GM19328 (cell line): ENCODE data around the gene ZNF683.
"Not testable (repeated sequence)": the region's sequence is repeated elsewhere in the genome, so short reads cannot be mapped to it uniquely, and the experiment has no call there.

Experiments used
- ATAC-seq: cut with Tn5 transposase; IDR thresholded peaks from one replicate; pipeline ENCODE4 v1.9.1; 2021; ENCODE audit warnings: mild to moderate bottlenecking, moderate library complexity; ENCODE audit not compliant: unreplicated experiment

Gene ZNF683

GRCh38 chr1:26340047-26340481, 32.5 kb downstream of the ZNF683 start:
- ATAC-seq: no peak

GRCh38 chr1:26338670-26339069, 33.9 kb downstream of the ZNF683 start:
- no peak for ATAC-seq

DNA sequence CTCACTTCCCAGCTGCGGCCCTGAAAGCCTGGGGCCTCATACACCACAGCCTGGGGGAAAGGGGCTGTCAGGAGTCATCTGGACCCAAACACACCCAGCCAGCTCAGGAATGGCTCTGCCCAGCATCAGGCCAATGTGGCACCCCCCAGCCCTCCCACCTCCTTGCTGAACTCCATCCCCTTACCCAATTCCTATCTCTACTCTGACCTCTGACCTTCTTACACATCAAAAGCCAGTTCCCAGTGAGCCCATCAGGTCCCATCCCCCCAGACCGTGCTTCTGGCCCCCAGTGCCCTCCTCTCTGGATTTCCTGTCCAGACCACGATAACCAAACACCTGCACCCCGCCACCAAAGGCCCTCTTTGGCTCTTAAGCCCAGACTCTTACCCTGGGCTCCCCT, 34.9 kb downstream of the ZNF683 start:
- ATAC-seq: no peak

DNA sequence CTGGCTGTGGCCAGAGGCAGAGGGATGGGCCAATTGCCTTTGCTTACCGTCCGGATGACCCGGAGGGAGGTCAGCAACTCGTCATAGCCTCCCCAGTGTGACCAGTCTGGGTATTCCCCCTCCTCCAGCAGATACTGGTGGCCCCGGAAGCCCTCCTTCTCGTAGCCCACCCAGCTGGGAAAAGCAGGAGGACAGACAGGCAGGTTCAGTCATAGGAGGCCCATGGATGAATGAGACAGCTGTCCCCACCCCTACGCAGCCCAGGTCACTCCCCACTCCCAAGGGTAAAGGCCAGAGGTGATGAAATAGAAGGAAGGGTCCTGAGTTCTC, 35.4 kb downstream of the ZNF683 start:
- ATAC-seq: no peak

DNA sequence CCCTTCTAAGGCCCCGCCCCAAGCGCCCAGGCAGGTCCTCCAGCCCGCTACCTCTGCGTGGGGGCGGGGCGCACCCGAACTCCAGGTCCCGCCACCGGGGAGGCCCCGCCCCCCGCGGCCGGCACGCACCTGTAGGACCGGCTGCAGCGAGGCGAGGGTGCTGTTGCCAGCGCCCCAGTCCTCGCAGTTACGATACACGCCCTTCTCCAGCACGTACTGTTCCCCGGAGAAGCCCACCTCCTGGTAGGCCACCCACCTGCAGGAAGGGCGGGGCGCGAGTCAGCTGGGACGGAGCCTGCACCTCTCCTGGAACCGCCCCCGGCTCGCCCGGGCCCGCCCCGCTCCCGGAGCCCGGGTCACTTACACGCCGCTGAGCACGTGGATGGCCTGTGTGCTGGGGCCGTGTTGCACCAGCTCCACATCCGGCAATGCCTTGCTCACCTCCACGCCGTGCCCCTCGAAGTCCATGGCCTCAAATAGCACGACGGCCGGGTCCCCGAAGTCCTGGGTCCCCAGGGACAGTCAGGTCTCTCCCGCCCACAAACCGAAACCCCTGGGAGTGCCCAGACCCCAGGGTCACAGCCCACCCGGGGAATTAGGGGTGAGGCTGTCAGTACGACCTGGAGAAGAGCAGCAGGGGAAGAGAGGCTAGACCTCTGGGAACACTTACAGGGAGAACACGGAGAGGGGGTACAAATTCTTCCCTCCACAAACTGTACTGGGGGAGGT, 35.9 kb downstream of the ZNF683 start:
- ATAC-seq: no peak

DNA sequence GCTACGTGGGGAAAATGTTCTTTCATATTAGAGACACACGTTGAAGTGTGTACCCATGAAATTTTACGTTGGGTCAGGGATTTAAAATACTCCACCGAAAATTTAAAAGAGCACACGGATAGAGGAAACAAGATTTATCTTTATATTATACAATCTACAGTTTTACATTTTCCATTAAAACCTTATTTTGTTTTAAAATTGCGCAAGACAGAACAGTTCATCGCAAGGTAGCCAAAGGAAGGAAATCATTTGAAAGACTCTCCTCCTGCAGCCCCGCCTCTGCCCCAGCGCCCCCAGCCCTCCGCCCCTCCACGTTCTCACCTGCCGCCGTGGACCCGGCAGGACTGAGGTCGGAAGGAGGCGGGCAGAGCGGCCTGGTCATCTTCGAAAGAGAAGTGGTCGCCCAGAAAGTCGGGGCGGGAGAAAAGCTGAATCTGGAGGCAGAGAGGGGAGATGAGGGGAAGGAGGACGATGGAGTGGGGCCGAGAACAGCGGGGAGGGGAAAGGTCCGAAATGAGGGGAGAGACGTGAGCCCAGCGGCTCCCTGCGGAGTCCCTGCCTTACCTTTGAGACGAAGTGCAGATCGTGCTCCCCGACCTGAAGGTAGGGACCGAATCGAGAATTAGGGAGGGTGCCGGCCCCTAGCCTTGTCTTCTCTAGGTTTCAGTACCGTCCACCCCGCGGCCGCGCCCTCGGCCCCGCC, 36.6 kb downstream of the ZNF683 start:
- no peak for ATAC-seq

GRCh38 chr1:26333312-26333711, 39.2 kb downstream of the ZNF683 start:
- not testable (repeated sequence) for ATAC-seq

GRCh38 chr1:26330276-26330675, 42.3 kb downstream of the ZNF683 start:
- no peak for ATAC-seq

DNA sequence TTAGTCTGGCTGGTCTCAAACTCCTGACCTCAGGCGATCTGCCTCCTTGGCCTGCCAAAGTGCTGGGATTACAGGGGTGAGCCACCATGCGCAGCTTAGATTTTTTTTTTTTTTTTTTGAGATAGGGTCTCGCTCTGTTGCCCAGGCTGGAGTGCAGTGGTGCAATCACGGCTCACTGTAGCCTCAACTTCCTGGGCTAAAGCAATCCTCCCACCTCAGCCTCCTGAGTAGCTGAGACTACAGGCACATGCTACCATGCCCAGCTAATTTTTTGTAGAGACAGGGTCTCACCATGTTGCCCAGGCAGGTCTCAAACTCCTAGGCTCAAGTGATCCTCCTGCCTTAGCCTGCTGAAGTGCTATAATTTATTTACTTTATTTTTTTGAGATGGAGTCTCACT, 43.2 kb downstream of the ZNF683 start:
- not testable (repeated sequence) for ATAC-seq

GRCh38 chr1:26328597-26328996, 44.0 kb downstream of the ZNF683 start:
- ATAC-seq: no peak

GRCh38 chr1:26327956-26328362, 44.6 kb downstream of the ZNF683 start:
- ATAC-seq: no peak

- ATAC-seq: no peak
Observed at GRCh38 chr1:26324550-26324949, 48.0 kb downstream of the ZNF683 start.

DNA sequence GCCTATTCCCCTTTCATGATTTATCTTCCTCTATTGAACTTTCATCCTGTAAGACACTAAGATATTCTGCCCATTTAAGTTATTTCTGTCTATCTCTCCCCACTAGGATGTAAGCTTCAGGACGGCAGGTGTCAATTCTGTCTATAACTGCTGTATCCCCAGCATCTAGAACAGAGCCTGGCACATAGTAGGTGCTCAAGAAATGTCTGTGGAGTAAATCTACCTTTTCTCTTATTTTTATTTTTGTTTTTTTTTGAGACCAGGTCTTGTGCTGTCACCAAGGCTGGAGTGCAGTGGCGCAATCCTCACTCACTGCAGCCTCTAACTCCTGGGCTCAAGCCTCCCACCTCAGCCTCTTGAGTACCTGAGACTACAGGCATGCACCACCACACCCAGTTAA, 49.2 kb downstream of the ZNF683 start:
- ATAC-seq: no peak

DNA sequence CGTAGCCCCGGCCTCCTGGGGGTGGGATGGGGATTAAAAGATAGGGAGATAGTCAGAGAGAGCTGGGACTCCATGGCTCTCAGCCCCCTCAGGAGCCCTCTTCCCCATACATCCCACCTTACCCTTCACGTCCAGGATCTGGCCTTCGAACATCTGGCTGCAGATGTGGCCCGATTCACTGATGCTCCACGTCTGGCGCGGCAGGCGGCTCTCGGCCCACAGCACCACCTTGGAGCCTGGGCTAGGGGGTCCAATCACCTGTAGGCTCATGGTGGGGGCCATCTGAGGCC, 50.6 kb downstream of the ZNF683 start:
- no peak for ATAC-seq

DNA sequence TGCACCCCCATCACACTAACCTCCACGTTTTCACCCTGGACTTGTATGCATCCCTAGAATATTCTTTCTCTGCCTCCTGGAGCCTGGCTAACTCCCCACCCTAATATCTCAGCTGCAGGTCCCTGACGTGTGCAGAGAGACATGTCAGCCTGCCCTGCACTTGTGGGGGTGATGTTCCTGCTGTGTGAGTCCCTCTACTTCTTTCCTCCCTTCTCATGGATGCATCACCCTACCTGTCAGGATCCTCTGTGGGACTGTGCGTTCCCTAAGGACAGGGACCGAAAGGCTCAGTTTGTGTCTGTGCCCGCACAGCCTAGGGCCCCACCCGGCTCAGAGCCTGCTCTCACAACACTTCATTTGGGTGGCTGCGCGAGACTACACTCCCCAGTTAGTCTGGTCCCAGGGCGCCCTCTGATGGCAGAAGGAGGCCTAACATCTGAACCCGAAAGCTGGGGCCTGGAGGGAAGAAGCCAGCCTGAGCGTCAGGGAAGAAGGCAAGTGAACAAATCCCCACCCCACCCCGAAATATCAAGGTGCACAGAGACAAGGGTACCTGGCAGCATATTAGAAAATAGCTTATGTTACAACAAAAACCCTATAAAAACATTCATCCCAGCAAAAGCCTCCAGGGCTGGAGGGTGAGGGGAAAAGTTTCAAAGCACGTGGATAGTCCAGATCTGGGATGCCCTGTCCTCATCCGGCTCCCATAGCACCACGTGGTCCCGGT, 51.1 kb downstream of the ZNF683 start:
- no peak for ATAC-seq

DNA sequence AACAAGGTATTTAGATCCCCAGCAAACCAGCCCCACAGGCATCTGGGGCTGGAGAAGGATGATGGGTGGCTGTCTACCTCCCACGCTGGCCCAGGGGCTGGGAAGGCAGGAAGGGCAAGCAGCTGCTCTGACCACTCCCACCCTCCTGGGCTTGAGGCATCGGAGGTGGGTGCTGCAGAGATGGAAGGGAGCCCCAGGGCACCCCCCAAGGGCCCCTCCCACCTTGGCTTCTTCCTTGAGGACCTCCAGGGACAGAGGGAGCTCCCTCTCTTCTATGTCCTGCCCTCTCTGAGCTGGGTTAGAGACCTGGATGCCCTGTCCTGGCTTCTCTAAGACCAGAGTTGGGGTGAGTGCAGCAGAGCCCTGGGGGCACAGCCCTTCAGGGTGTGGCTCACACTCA, 51.7 kb downstream of the ZNF683 start:
- ATAC-seq: no peak

GRCh38 chr1:26318338-26319064, 54.0 kb downstream of the ZNF683 start:
- ATAC-seq: no peak

GRCh38 chr1:26317612-26318337, 54.8 kb downstream of the ZNF683 start, which contains the start of gene CD52:
TSS of gene CD52 (plus strand) at chr1:26317958. CDS start at chr1:26318018, 60 bp downstream.
- ATAC-seq: no peak

- no peak for ATAC-seq
Observed at GRCh38 chr1:26317146-26317545, 55.4 kb downstream of the ZNF683 start.
